ENCODE data around the gene PTPRA. TPM values are rescaled to one million over a fixed set of nuclear protein-coding genes. Genes with fewer than 3 reads are reported as not detected.

The PTPRA gene
- total RNA-seq, 1 donor from 2014 or later: 63.3 TPM

DNA sequence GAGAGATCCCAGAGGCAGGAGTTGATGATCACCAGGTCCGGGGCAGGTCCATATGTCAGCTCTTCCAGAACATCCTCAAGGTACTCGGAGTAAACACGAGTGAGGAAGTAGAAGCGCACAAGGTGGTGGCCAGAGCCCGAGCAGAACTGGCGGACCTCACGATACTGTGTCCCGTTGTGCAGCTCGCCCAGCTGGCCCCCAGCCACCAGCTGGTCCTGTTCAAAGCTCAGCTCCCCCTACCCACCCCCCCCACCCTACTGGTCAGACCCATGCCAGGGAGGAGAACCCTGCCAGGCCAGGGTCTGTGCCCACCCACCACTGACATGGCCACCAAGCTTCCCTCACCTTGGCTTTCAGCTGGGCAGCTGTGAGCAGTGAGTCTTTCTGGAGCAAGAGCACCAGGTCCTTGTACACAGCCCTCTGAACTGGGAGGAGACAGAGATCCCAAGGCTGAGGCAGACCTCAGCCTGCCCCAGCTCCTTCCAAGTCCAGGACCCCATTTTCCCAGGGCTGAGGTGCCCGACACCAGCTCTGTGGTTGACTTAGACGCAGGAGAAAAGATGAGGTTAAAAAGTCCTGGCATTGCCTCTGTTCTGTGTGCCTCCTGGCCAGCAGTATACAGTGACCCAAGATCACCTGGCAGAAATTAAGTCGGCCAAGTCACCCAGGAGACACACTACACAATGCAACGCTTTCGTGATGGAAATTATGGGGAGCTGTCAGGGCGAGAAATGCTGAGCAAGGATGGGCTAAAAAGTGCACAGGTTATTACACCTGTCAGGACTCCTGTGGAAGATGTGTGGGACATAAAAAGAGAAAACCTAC lies 34.2 kb upstream of the PTPRA start:
- Histone ChIP-seq H3K9me3 (no peaks in the 10 kb centered on the region), H3K36me3 (peaks cover 16% of the 10 kb centered on the region), H3K27ac (no peak overlapping the region), H3K4me3 (peak overlapping the region; percentile 98), H3K4me1 (peaks cover 20% of the 10 kb centered on the region), H3K27me3 (ENCODE audit: low read depth) (no peaks in the 10 kb centered on the region)
- DNase-seq (no peak), ATAC-seq (no peak)
- intact Hi-C loops (cut with DNase I): no loop called here
- TF ChIP-seq CTCF (IDR thresholded peaks at IDR 0.05): no peak

DNA sequence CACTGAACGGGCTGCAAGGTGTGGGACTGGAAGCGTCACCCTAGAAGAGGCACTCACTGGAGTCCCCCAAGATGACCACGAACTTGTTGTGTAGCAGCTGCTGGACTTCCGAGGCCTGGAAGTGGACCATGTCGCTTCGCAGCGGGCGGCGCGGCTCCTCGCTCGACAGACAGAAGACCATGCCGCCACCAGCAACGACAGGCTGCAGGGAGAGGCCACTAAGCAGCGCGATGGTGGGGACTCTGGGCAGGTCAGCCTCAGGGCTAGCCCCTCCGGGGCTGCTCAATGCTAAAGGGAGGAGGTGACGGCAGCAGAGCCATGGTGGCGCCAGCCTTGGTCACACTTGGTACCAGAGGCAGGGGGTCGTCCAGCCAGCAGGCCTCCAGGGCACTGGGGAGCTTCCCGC lies 33.5 kb upstream of the PTPRA start:
- intact Hi-C loops (cut with DNase I): no loop called here
- Histone ChIP-seq H3K9me3 (no peaks in the 10 kb centered on the region), H3K27me3 (ENCODE audit: low read depth) (no peaks in the 10 kb centered on the region), H3K36me3 (peaks cover 16% of the 10 kb centered on the region), H3K4me1 (peaks cover 20% of the 10 kb centered on the region), H3K27ac (peak overlapping the region; percentile 96), H3K4me3 (peak overlapping the region; percentile 98)
- DNase-seq: no peak
- ATAC-seq: no peak
- no peak for TF ChIP-seq CTCF (IDR thresholded peaks at IDR 0.05)

DNA sequence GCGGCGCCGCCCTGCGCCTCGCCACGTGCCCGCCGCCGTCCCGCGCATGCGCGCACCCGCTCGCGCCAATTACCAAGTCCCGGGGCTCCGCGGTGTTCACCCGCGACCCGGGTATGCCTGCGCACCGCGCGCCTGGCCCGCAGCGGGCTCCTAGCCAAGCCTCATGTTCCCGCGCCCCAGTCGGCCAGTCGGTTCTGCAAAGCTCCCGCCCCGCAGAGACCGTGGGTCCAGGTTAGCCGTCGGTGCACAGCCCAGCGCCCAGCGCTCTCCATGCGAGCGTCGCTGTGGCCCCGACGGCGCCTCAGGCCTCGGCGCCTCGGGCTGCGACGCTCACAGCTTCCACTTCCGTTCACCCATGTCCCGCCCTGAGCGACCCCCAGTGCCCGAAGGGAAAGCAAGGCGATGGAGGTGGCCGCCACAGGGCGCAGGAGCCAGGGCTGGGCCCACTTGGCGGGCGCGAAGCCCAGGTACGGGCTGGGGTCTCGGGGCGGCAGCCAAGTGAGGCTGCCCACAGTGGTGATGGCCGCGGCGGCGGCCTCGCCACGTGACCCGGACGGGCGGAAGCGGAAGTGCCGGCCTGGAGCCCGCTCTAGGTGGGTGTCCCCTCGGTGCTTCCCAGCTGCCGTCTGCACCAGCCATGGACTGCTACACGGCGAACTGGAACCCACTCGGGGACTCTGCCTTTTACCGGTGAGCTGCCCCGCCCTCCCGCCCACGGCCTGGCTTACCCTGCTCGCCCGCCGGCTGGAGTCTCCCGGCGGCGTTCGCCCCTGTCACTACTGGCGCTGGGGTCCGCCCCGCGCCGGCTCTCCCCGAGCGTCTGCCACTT lies 32.9 kb upstream of the PTPRA start, which contains the start of the genes PCED1A and VPS16:
Gene PCED1A, minus strand, starts transcription at position 518 of the 829 bp plus-strand sequence. CDS start 743 bp downstream, outside the sequence.
Gene VPS16, plus strand, starts transcription at position 608 of the 829 bp plus-strand sequence. Its CDS starts 30 bp downstream, at position 638.
- Histone ChIP-seq H3K4me1 (peaks cover 20% of the 10 kb centered on the region), H3K36me3 (peaks cover 14% of the 10 kb centered on the region), H3K9me3 (no peaks in the 10 kb centered on the region), H3K4me3 (peak within 1 kb of the TSS; percentile 98), H3K27me3 (ENCODE audit: low read depth) (no peaks in the 10 kb centered on the region), H3K27ac (peak within 1 kb of the TSS; percentile 96)
- TF ChIP-seq CTCF (IDR thresholded peaks at IDR 0.05): no peak
- peak; percentile 92 for DNase-seq
- ATAC-seq: peak; percentile 98 to 100
- intact Hi-C loops (cut with DNase I): no loop called here

DNA sequence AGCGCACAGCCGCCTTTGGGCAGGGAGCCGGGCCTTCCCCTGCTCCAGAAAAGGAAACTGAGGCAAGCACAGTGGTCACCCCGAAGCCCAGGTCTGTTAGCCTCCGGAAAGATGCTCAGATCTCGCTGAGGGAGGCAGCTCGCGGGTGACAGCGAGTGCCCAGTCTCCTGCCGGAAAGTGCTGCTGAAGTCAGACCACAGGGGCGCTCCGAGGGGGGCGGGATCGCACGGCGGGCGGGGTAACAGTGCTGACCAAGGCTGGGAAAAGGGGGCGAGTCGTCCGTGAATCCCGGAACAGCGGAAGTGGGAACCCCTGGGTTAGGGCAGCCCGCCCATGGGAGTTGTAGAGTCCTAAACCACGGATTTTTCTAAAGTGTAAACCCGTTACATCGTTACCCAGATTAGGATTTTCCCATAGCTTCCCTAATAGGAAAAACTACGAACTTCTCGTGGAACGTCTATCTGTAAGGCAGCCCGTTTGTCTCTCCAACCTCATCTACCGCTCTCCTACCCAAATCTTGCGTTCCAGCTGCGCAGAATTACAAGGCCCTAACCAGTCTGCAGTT lies 32.2 kb upstream of the PTPRA start:
- H3K9me3 ChIP-seq: no peaks in the 10 kb centered on the region
- no peak for TF ChIP-seq CTCF (IDR thresholded peaks at IDR 0.05)
- intact Hi-C loops (cut with DNase I): no loop called here
- peak; percentile 74 for DNase-seq
- peak; percentile 69 to 76 for ATAC-seq
- H3K4me1 ChIP-seq: peaks cover 20% of the 10 kb centered on the region
- H3K27ac ChIP-seq: peak overlapping the region; percentile 96
- H3K4me3 ChIP-seq: peak overlapping the region; percentile 98
- peaks cover 11% of the 10 kb centered on the region for H3K36me3 ChIP-seq
- H3K27me3 ChIP-seq (ENCODE audit: low read depth): no peaks in the 10 kb centered on the region

DNA sequence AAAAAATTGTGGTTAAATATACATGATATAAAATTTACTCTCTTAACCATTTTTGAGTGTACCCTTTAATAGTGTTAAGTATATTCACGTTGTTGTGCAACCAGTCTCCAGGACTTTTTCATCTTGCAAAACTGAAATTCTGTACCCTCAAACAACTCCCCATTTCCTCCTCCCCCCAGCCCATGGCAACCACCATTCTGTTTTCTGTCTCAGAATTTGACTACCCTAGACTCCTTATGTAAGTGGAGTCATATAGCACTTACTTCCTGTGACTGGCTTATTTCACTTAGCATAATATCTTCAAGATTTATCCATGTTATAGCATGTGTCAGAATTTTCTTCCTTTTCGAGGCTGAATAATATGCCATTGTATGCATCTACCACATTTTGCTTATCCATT lies 27.7 kb upstream of the PTPRA start:
- intact Hi-C loops (cut with DNase I): no loop called here
- DNase-seq (no peak), ATAC-seq (no peak)
- no peak overlapping the region for H3K4me3 ChIP-seq
- no peak overlapping the region for H3K27ac ChIP-seq
- H3K27me3 ChIP-seq (ENCODE audit: low read depth): no peaks in the 10 kb centered on the region
- peaks cover 11% of the 10 kb centered on the region for H3K4me1 ChIP-seq
- H3K36me3 ChIP-seq: peaks cover 5% of the 10 kb centered on the region
- no peak for TF ChIP-seq CTCF (IDR thresholded peaks at IDR 0.05)
- H3K9me3 ChIP-seq: no peaks in the 10 kb centered on the region

Data from lower lobe of right lung (tissue), 2 donors.